Measurements from ENCODE around the gene CACNA1H.
A peak's percentile ranks its signal among the peaks of the same experiment; 100 is the strongest.

CACNA1H gene

GRCh38 chr16:1152651-1153259 lies at the start of gene CACNA1H:
Gene CACNA1H (plus strand): TSS chr16:1153106. CDS start chr16:1153738, 632 bp downstream.
- DNase-seq (ENCODE audit: low read depth): peak; percentile 24

- no peak for DNase-seq (ENCODE audit: low read depth)
Observed at GRCh38 chr16:1103636-1103980, 49.3 kb upstream of the CACNA1H start.

GRCh38 chr16:1105888-1106620 lies 46.9 kb upstream of the CACNA1H start:
- peak; percentile 42 for DNase-seq (ENCODE audit: low read depth)

GRCh38 chr16:1106659-1107058 lies 46.2 kb upstream of the CACNA1H start:
- no peak for DNase-seq (ENCODE audit: low read depth)

GRCh38 chr16:1107141-1107540 lies 45.8 kb upstream of the CACNA1H start:
- DNase-seq (ENCODE audit: low read depth): no peak

- no peak for DNase-seq (ENCODE audit: low read depth)
Observed at GRCh38 chr16:1107731-1108130, 45.2 kb upstream of the CACNA1H start.

- no peak for DNase-seq (ENCODE audit: low read depth)
Observed at GRCh38 chr16:1108299-1109252, 44.3 kb upstream of the CACNA1H start.

- no peak for DNase-seq (ENCODE audit: low read depth)
Observed at GRCh38 chr16:1109648-1110047, 43.3 kb upstream of the CACNA1H start.

- no peak for DNase-seq (ENCODE audit: low read depth)
Observed at GRCh38 chr16:1112506-1113184, 40.3 kb upstream of the CACNA1H start.

GRCh38 chr16:1113489-1113888 lies 39.4 kb upstream of the CACNA1H start:
- no peak for DNase-seq (ENCODE audit: low read depth)

- no peak for DNase-seq (ENCODE audit: low read depth)
Observed at GRCh38 chr16:1113889-1114526, 38.9 kb upstream of the CACNA1H start.

GRCh38 chr16:1116693-1117077 lies 36.2 kb upstream of the CACNA1H start:
- DNase-seq (ENCODE audit: low read depth): no peak

- DNase-seq (ENCODE audit: low read depth): no peak
Observed at GRCh38 chr16:1117176-1117900, 35.6 kb upstream of the CACNA1H start.

- no peak for DNase-seq (ENCODE audit: low read depth)
Observed at GRCh38 chr16:1117926-1118325, 35.0 kb upstream of the CACNA1H start.

- DNase-seq (ENCODE audit: low read depth): no peak
Observed at GRCh38 chr16:1119129-1119528, 33.8 kb upstream of the CACNA1H start.

- DNase-seq (ENCODE audit: low read depth): no peak
Observed at GRCh38 chr16:1119766-1120576, 32.9 kb upstream of the CACNA1H start.

- DNase-seq (ENCODE audit: low read depth): no peak
Observed at GRCh38 chr16:1120577-1120941, 32.3 kb upstream of the CACNA1H start.

GRCh38 chr16:1121009-1121408 lies 31.9 kb upstream of the CACNA1H start:
- no peak for DNase-seq (ENCODE audit: low read depth)

GRCh38 chr16:1121601-1122397 lies 31.1 kb upstream of the CACNA1H start:
- DNase-seq (ENCODE audit: low read depth): no peak

All from stimulated activated CD8-positive, alpha-beta memory T cell treated with anti-CD3 and anti-CD28 coated beads, Interleukin-4, amount 100 ng/mL, for 24 hours (primary cell).